ENCODE results near the gene TBRG4. TPM values are rescaled to one million over a fixed set of nuclear protein-coding genes. Genes with fewer than 3 reads are reported as not detected.

Gene TBRG4
- total and polyA plus RNA-seq, 8 donors = 15.6 to 39.8 (median 25.2) TPM

DNA sequence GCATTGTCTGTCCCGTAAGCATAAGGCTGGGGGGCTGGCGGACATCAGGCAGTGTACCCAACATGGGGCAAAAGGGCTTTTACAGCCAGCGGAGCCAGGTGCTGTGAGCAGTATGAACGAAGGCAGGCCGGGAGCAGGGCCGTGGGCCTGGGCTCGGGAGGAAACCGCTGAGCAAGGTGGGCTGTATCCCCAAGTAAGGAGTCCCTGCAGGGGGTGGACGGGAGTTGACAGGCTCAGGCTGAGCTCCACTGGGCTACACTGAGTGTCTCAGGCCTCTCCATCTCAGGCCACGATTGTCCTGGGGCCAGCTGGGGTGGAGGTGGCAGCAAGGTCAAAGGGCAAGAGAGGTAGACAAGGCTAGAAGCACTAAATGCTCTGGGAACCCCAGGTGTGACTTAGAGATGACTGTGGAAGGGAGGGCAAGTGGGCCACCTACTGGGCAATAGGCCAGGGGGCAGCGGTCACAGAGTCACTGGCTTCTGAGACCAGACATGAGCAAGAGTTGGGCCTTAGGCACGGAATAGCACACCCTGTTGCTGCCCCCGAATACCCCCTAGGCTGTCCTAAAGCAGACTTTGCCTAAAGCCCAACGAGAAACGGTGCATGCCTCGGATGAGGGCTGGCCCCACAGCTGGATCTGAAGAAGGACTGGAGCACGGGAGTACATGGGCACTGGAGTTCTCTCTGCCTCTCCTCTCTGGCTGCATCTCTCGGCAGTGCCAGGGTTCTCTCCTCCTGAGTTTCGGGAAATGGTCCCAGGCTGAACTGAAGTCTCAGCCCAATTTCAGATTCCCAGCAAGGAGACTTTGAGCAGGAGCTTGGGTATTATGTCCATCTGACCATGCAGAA, 35.3 kb upstream of the TBRG4 start:
- Histone ChIP-seq H3K36me3 (no peaks in the 10 kb centered on the region), H3K4me3 (no peak overlapping the region), H3K4me1 (no peaks in the 10 kb centered on the region), H3K9me3 (no peaks in the 10 kb centered on the region), H3K27me3 (no peaks in the 10 kb centered on the region), H3K27ac (no peak overlapping the region)
- intact Hi-C loops (cut with DNase I) = no loop called here
- no peak for ATAC-seq
- TF ChIP-seq CTCF (IDR thresholded peaks at IDR 0.05) = no peak
- no peak for FAIRE-seq
- WGBS, 2 donors = 70 to 81% methylated on average over 19 of the region's 19 CpGs
- DNase-seq = peak in 1 of 6 donors; percentile 46

DNA sequence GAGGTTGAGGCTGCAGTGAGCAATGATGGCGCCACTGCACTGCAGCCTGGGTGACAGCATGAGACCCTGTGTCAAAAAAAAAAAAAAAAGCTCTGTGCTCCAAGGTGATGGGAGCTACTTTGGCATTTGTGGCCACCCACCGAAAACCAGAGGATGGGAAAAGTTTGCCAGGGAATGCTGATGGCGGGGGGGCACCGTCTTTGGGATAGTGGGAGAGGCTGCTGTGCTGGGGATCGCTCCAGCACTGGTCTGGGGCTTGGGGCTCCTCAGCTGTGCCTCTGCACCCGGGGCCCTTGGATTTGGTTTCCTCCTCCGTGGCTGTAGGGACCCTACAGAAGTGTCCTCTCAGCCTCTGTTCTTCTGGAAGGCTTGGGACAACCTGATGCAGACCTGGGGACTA, 34.4 kb upstream of the TBRG4 start:
- no peak for FAIRE-seq
- H3K9me3 ChIP-seq = no peaks in the 10 kb centered on the region
- peak in 1 of 6 donors; percentile 25 for DNase-seq
- no peak for ATAC-seq
- H3K27ac ChIP-seq = no peak overlapping the region
- no peak overlapping the region for H3K4me3 ChIP-seq
- WGBS, 2 donors = 66 to 74% methylated on average over 7 of the region's 7 CpGs
- H3K4me1 ChIP-seq = no peaks in the 10 kb centered on the region
- intact Hi-C loops (cut with DNase I) = no loop called here
- no peaks in the 10 kb centered on the region for H3K36me3 ChIP-seq
- TF ChIP-seq CTCF (IDR thresholded peaks at IDR 0.05) = no peak
- H3K27me3 ChIP-seq = no peaks in the 10 kb centered on the region

GRCh38 chr7:45143616-45144015, 32.1 kb upstream of the TBRG4 start:
- WGBS, 2 donors = 77 to 81% methylated on average over 4 of the region's 4 CpGs
- no peaks in the 10 kb centered on the region for H3K36me3 ChIP-seq
- H3K27me3 ChIP-seq = no peaks in the 10 kb centered on the region
- ATAC-seq (no peak), DNase-seq (no peak), FAIRE-seq (no peak)
- H3K4me3 ChIP-seq = no peak overlapping the region
- H3K9me3 ChIP-seq = no peaks in the 10 kb centered on the region
- intact Hi-C loops (cut with DNase I) = no loop called here
- H3K4me1 ChIP-seq = no peaks in the 10 kb centered on the region
- no peak overlapping the region for H3K27ac ChIP-seq
- TF ChIP-seq CTCF (IDR thresholded peaks at IDR 0.05) = no peak

- Histone ChIP-seq H3K9me3 (no peaks in the 10 kb centered on the region), H3K27ac (no peak overlapping the region), H3K36me3 (no peaks in the 10 kb centered on the region), H3K4me1 (no peaks in the 10 kb centered on the region), H3K4me3 (no peak overlapping the region), H3K27me3 (no peaks in the 10 kb centered on the region)
- ATAC-seq = no peak
- TF ChIP-seq CTCF (IDR thresholded peaks at IDR 0.05) = no peak
- FAIRE-seq = no peak
- WGBS, 2 donors = 68 to 79% methylated on average over 4 of the region's 4 CpGs
- intact Hi-C loops (cut with DNase I) = no loop called here
- no peak for DNase-seq
Observed at GRCh38 chr7:45140827-45141226, 29.3 kb upstream of the TBRG4 start.
